ENCODE results near the gene KYNU.
"Not testable (repeated sequence)": the region's sequence is repeated elsewhere in the genome, so short reads cannot be mapped to it uniquely, and the experiment has no call there.

Gene KYNU

DNA sequence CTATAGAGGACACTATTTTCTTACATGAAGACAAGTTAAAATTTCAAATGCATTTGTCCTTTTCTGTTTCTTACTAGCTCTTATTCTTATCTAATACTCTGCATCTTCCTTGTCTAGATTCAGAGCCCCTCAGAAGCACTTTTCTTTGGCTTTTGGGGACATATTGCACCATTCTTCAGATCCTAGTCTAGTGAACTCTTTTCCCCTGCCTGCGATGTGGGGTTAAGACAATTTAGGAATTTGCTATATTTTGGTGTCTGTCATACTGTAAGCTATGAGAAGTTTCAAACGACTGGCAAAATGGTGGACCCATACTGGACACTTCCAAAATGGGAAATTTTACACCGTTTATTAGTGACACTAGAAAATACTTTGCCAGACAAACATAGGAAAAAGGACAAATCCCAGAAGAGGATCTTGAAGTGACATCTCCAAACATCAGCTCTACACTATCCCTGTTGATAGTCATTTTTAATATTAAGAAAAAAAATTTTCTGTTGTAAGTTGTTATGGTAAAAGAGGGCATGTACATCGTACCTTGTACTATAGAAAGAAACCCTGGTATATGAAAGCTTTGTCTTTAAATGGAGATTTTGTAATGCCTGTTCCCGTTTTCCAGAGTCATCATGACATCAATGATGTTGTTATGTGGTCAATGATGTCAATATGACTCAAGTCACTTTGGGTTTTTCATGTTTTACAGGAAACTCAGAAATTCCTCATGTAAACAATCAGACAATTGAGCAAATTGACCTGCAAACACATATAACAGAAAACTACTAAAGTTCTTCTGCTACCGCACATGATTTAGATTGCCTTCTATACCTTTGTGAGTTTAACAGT lies 4.4 kb upstream of the KYNU start:
- no peak for DNase-seq

DNA sequence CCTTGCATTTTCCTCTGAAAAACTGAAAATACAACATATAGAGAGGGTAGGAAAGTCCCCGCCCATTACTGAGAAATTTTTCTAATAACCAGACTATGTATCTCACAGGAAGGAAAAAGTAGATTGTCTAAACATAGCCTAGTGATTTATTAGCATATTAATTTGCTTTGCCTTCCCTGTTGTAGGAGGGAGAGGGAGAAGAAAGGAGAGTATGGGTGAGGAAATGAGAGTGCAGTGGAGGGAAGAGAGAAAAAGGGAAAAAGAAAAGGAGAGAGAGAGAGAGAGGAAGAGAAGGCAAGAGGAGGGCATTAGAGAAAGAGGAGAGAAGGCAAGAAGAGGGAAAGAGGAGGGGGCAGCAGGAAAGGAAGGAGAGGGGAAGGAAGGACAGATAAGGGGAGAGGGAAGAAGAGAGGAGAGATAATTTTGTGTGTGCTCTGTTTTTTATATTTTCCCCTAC lies 3.6 kb upstream of the KYNU start:
- DNase-seq: no peak

DNA sequence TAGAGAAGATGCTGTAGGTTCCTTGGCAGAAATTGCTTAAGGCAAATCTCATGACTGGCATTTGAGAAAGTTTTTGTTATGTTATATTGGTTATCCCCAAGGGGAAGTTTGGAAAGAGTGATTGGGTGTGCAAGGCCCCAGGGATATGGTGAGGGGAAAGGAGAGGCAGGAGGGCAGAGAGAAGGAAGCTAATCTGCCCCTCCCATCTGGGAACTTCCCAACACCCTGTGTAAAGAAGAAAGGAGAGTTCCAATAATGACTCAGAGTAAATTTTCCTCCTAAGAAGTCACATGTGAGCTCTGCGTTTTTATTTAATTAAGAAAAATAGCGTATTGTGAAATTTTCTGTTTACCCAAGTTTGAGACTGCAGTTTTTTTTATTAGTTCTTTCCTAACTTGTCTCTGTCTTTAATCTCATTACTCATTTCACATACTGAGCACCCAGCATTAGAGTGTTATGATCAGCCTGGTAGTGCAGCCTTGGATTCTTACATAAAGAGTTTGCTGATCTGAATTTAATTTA lies 3.1 kb upstream of the KYNU start:
- DNase-seq: no peak

DNA sequence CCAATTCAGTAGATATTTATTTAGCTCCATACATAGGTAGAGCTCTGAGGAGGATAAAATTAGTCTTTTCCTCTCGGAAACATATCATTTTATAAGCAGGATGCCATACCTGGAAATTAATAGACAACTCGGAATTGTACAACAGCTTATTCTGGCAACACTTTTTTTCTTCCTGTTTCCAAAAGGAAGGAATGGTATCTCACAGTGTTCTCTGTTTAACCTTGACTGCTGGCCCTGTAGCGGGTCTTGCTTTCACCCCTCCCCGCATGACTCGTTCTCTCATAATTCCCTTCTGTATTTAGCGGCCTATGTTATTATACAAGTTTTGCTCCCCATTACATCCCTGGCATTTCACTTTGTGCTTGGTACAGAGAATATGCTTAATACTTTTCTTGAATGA lies 2.5 kb upstream of the KYNU start:
- DNase-seq: no peak

DNA sequence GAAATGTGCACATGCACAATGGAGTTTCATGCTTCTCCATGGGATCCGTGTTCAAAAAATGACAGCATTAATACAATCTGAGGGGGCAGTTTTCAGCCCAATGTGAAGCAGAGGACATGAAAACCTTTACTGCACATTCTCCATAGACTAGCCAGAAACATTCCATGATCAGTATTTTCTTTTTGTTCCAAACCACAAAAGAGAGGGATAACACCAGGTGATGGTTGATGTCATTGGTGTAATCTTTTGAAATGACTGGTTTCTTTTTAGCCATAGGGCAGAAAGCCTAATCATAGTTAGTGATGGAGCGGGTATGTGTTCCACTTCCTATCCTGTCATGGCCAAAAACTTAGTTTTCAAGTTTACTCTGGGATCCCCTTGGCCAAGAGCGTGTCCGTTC lies 1.8 kb upstream of the KYNU start:
- no peak for DNase-seq

DNA sequence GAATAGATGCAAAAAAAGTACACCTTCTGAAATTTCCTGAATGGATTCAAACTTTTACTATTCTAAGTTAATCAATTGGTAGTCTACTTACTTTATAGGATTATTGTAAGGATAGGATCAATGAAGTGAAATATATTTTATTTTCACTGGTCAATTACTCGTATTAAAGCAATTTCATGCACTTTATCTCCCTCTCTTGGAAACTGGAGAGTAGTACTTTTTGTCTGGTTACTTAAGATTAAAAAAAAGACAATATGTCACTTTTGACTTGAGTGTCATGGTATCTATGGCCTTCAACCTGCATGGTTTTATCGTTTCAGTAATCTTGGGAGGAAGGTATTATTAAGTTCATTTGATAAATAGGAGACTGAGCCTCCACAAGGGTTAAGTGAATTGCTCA lies 1.0 kb upstream of the KYNU start:
- no peak for DNase-seq

DNA sequence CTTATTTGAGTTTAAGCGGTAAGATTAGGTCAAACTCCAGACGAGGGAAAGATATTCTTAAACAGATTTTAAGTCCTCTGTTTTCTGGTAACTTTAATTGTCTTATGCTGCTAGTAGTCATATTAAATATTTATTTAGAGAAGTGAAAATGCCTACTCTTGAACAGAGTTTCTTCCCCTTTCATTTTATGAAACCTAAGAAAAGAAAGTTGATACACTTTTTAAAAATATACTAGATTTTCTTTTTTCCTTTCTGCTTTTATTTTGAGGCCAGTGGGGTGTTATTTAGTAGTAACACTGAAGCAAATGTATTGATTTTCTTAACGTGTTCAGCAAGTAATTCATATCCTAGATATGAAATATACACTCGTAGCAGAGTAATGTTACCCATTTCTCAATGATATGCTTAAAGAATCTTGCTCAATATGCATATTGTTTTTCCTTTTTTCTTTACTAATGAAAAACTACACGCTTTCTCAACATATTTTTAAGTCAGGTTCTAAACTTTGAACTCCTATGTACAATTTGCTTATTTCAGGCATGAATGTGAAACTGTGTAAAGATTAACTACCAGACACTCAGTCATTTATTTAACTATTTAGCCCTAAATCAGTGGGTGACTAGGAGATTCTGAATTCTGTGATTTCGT lies 691 bp downstream of the KYNU start:
- no peak for DNase-seq

DNA sequence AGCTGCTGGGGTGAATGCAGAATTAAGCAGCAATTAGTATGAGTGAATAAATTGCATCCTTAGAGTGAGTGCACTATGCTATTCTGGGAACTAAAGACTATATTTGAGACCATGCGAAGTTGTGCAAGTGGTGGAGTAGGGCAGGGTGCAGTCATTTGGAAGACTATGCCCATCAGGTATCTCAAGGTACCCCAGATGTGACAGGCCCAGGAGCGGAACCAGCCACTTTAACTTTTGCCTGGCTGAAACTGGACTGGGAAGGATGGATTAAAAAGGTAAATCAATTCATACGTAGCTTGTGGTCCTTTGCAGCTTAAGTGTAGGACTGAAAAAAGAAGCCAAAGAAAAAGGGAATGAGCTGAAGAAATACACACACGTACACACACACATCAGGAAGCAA lies 1.7 kb downstream of the KYNU start:
- no peak for DNase-seq

DNA sequence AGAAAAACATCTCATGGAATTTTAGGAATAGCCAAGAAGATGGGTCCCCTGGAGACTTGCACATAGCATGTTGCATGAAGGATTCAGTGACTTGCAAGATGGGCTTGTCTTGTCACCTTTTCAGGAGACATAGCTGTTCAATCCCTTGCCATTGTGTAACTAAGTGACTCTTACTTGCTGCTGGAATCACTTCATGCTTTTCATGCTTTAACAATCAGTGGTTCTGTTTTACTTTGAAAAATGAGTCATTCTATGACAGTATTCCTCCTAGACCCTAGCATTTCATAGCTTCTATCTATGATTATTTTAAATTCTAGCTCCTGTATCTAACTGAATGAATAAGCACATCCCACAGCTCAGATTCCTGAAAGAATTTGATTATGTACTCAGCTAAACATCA lies 2.8 kb downstream of the KYNU start:
- no peak for DNase-seq

DNA sequence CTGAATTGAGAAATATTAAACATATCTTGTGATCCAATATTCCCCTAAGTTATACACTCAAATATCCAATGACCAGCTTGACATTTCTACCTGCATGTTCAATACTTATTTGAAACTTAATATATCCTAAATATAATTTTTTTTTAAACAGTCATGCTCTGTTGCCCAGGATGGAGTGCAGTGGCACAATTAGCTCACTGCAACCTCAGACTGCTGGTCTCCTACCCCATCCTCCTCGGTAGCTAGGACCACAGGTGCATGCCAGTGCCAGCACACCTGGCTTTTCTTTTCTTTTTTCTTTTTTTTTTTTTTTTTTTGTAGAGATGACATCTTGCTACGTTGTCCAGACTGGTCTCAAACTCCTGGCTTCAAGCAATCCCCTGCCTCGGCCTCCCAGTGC lies 4.2 kb downstream of the KYNU start:
- DNase-seq: no peak

DNA sequence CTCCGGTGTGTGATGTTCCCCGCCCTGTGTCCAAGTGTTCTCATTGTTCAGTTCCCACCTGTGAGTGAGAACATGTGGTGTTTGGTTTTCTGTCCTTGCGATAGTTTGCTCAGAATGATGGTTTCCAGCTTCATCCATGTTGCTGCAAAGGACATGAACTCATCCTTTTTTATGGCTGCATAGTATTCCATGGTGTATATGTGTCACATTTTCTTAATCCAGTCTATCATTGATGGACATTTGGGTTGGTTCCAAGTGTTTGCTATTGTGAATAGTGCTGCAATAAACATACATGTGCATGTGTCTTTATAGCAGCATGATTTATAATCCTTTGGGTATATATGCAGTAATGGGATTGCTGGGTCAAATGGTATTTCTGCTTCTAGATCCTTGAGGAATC lies 5.0 kb downstream of the KYNU start:
- not testable (repeated sequence) for DNase-seq

DNA sequence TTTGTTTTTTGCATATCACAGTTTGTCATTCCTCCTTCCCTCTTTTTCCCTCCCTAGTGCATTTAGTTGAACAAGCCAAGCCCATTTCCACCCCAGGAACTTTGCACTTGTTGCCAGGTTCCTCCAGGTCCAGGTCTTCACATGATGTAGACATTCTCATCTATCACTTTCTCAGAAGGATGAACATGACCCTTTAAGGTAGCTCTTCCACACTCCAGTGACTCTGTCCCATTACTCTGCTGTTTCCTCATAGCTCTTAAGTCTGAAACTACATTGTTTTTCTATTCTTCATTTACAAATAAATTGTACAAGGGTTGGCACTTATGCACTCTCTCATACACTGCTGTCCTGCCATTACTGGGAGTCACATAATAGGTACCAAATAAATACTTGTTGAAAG lies 6.1 kb downstream of the KYNU start:
- DNase-seq: no peak

DNA sequence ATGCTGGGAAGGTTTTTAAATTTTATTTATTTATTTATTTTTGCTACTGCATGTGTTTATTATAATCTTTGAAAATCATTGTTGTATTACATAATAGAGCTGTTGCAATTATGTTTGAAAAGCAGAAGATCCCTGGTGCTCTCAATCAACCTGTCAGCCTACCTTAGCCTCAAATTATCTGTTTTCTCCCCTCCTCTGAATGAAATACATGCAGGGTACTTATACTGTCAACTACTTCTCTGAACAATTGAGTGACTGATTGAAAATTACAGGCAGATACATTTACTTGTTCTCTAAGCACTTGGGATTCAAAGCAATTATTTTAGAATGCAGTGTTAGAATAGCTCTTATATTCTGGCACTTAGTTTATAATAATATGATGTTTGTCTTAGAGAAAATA lies 8.1 kb downstream of the KYNU start:
- DNase-seq: no peak

DNA sequence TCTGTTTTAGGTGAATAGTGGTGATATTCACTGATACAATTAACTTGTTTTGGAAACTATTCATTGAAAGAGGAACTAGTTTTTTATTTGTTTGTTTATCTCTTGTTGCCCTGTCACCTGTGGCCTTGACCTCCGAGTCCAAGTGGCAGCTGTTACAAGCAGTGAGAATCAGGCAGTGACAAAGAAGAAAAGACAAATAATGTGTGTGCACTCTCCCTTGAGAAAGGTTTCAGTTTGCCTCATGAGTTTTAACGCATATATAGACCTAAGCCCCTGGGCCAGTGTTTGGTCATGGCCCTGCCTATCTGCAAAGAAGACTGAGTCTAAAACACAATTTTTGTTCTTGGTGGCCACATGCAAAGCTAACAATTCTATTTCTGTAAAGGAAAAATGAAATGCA lies 15.3 kb downstream of the KYNU start:
- no peak for DNase-seq

DNA sequence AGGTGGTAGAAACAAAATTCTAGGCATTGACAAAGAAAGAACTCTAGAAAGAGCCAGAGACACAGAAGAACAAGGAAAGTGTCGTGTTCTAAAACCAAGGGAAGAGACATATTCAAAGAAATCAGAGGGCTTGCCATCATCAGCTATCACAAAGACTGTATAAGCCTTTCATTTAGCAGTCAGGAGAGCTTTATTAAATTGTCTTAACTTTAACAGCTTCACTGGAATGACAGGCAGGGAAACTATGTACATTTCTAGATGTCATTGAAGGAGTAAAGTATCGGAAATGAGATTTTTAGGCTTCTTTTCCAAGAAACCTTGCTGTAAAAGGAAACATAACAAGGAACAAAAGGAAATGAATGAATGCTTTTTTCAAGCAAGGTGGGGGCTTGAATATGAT lies 15.8 kb downstream of the KYNU start:
- no peak for DNase-seq

DNA sequence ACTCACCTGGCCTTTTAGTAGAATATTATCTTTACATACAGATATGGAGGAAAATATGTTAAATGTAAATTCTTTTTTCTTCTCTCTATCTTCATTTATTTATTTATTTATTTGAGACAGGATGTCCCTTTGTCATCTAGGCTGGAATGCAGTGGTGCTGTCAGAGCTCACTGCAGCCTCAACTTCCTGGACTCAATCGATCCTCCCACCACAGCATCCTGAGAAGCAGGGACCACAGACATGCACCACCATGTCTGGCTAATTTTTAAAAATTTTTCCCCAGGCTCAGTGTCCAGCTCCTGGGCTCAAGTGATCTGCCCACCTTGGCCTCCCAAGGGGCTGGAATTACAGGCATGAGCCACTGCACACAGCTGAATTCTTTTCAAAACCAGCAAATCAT lies 20.3 kb downstream of the KYNU start:
- no peak for DNase-seq

DNA sequence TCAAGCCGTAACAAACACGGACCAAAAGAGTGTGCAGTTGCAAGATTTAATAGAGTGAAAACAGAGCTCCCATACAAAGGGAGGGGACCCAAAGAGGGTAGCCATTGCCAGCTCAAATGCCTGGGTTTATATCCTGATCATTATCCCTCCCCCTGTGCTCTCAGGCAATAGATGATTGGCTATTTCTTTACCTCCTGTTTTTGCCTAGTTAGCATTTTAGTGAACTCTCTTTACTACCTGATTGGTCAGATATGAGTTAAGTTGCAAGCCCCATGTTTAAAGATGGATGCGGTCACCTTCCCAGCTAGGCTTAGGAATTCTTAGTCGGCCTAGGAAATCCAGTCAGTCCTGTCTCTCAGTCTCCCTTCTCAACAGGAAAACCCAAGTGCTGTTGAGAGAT lies 22.9 kb downstream of the KYNU start:
- DNase-seq: not testable (repeated sequence)

DNA sequence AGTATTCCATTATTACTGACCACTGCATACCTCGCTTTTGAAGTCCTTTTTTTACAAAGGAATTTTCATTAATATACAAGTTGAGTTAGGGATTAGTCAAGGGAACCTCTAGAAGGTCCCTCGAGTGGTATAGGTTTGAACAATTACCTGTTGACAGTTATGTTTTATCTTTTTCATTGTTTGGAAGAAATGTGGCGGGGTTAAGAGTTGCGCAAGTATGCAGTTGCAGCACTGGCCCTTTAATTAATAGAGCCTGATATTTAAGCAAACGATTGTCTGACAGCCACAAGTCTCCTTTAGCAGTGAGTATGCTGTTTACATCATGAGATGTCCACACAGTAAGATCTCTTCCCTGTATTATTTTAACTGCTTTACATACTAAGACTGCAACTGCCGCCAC lies 24.3 kb downstream of the KYNU start:
- no peak for DNase-seq

DNA sequence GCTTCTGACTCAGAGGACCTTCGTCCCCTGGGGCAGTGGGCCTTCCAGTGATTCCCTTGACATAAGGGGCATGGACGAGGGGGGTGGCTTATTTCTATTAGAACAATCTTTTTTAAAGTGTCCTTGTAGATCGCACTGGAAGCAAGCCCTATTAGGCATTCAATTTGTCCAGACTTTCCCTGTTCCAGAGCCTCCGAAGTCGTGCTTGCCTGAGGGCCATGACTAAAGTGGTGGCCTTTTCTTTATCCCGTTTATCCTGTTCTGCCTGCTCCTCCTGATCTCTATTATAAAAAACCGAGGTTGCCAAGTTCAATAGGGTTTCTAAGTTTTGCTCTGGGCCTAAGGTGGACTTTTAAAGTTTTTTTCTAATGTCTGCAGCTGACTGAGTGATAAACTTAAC lies 26.3 kb downstream of the KYNU start:
- not testable (repeated sequence) for DNase-seq

DNA sequence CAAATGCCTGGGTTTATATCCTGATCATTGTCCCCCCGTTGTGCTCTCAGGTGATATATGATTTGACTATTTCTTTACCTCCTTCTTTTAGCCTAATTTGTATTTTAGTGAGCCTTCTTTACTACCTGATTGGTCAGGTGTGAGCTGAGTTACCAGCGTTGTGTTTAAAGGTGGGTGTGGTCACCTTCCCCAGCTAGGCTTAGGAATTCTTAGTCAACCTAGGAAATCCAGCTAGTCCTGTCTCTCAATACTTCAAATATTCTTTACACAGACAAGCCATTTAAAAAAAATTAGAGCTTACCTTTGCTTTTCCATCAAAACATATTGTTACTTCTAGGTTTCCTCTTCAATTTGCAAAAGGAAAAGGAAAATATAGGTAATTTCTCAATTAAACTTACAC lies 30.2 kb downstream of the KYNU start:
- DNase-seq: no peak

DNA sequence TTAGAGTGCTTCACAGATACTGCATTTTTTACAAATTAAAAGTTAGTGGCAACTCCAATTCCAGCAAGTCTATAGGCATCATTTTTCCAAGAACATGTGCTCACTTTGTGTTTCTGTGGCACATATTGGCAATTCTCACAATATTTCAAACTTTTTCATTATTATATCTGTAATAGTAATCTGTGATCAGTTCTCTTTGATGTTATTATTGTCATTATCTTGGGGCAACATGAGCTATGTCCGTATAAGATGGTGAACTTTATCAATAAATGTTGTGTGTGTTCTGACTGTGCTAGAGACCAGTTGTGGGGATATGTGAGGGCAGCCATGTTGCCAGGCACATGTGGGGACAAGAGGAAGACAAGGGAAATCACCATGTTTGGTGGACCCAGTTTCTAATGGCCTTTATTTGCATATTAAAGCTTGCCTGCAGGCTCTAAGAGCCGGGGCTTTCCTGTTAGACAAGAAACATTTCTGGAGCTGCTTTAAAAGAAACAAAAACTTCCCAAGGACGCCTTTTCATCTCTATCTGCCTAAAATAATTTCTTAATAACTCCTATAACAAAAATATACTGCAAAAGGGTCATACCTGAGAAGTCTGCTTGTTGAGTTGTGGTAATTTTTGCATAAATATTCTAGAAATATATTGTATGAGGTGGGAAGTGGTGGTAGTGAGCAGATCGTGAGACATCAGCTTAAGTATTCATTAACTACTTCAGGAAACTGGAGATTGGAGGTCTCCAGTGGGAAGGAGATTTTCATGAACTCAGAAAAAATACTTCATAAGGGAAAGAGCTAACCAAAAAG lies 37.2 kb downstream of the KYNU start:
- DNase-seq: peak; percentile 13 to 45

DNA sequence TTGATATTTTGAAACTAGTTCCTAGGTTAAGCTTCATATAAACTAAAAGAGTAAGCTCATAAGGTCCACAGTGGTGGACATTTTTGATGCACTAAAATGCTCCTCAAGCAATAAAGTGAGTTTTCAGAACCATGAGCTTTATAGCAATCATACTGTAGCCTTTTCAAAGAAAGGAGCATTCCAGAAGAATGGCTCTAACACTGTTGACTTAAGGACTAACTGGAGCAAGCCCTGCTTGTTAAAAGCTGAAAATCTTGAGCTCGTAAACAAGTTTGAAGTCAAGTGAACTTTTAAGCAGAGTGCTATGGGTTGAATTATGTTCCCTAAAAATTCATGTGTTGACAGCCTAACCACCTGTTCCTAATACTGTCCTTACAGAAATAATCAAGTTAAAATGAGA lies 38.0 kb downstream of the KYNU start:
- DNase-seq: no peak

DNA sequence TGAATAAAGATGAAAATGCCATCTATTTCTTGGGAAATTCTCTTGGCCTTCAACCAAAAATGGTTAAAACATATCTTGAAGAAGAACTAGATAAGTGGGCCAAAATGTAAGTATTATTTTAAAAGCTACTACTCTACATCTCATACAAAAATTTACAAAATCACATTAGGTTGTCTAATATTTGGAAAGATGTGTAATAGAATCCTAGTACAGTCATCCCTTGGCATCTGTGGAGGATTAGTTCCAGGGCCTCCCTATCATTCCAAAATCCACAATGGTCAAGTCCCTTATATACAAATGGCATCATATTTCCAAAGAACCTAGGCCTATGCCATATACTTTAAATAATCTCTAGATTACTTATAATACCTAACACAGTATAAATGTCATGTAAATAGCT lies 41.2 kb downstream of the KYNU start:
- DNase-seq: no peak

DNA sequence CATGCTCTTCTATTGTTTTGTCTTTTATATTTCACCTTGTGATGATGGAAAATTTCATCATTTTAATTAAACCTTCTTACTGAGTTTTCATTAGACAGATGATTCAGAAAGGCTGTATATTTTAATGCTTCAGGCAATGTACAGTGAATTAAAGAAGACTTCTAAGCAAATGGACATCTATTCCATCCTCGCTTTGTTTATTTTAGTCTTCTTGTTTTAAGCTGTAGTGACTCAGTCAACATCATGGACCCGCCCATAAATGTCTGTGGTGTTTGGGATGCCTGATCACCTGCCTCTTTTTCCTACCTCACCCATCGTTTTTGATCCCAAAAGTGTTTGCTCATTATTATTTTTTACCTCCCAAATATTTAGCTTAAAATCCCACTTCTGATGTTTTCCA lies 43.1 kb downstream of the KYNU start:
- DNase-seq: no peak

Data from NCI-H526 (cell line).